GM12891 (cell line): Measurements from ENCODE around the gene SCRN2.

Experiments
- POLR2A ChIP-seq: IDR thresholded peaks from 2 replicates; pipeline ENCODE4 v1.6.1; 2011; ENCODE audit warnings: low read depth, low read length, control low read depth
- TAF1 ChIP-seq: IDR thresholded peaks from 2 replicates; pipeline ENCODE4 v1.6.1; 2011; ENCODE audit warnings: low read depth, low read length, control low read depth

- no peak for TF ChIP-seq TAF1
- no peak for TF ChIP-seq POLR2A
Measured at GRCh38 chr17:47801906-47802305, 39.2 kb downstream of the SCRN2 start.
